Measurements from ENCODE around the gene CCDC47. TPM values are rescaled to one million over a fixed set of nuclear protein-coding genes. Genes with fewer than 3 reads are reported as not detected.
"Not testable (repeated sequence)": the region's sequence is repeated elsewhere in the genome, so short reads cannot be mapped to it uniquely, and the experiment has no call there.

Gene CCDC47
- total RNA-seq, 2 experiments from 2014 or later: 31.0 to 31.3 TPM

DNA sequence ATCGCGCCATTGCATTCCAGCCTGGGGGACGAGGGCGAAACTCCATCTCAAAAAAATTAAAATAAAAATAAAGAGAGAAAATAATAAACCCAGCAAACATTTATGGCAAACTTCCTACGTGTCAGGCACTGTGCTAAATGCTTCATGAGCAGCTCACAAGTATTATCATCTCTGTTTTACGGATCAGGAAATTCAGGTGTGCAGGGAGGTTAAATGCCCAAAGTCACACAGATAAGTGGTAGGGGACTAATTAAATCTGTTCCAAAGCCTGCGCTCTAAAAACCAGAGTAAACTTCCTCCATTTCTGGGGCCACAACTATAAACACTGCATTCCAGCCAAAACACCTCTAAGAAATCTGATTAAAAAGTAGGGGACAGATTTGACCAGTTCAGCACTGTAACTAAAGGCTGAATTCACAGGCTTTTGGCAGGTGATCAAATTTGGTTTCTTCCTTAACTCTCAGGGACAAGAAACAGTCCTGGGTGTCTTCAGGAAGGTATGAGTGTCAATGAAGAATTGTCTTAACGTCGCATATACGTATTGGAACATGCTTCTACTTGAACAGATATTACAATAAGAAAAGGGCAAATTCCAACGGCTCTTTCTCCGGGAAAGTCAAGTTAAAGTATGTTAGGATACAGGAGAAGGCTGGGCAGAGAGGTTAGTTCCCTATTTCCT lies 32.8 kb downstream of the CCDC47 start:
- TF ChIP-seq, protein P1, sequence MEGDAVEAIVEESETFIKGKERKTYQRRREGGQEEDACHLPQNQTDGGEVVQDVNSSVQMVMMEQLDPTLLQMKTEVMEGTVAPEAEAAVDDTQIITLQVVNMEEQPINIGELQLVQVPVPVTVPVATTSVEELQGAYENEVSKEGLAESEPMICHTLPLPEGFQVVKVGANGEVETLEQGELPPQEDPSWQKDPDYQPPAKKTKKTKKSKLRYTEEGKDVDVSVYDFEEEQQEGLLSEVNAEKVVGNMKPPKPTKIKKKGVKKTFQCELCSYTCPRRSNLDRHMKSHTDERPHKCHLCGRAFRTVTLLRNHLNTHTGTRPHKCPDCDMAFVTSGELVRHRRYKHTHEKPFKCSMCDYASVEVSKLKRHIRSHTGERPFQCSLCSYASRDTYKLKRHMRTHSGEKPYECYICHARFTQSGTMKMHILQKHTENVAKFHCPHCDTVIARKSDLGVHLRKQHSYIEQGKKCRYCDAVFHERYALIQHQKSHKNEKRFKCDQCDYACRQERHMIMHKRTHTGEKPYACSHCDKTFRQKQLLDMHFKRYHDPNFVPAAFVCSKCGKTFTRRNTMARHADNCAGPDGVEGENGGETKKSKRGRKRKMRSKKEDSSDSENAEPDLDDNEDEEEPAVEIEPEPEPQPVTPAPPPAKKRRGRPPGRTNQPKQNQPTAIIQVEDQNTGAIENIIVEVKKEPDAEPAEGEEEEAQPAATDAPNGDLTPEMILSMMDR (IDR thresholded peaks at IDR 0.05): no peak
- no peaks in the 10 kb centered on the region for H3K27me3 ChIP-seq (ENCODE audit: control insufficient read depth in 1 of 2, insufficient read depth in 2 of 2, low read length in 2 of 2)
- H3K27ac ChIP-seq (ENCODE audit: low read depth in 1 of 2, low read length in 2 of 2): peak overlapping the region; percentile 94
- Mint-ChIP-seq H3K9me3 (no peaks in the 10 kb centered on the region), H3K4me3 (peak overlapping the region; percentile 93), H3K36me3 (ENCODE audit: low read depth) (peaks cover 15% of the 10 kb centered on the region), H3K27ac (peak overlapping the region; percentile 91), H3K4me1 (ENCODE audit: low read depth) (peaks cover 24% of the 10 kb centered on the region), H3K27me3 (no peaks in the 10 kb centered on the region)
- H3K4me1 ChIP-seq (ENCODE audit: insufficient read depth, low read length): peaks cover 33% of the 10 kb centered on the region
- POLR2A ChIA-PET: interaction anchor here (0.6 to 6.8 kb wide), 9 partner anchors 8 to 390 kb away, joined by 3 to 212 read pairs (median 4); partner anchors contain the start of genes CCDC47, DDX42 and LIMD2
- peaks cover 2% of the 10 kb centered on the region for H3K36me3 ChIP-seq (ENCODE audit: insufficient read depth, low read length)
- H3K4me3 ChIP-seq (ENCODE audit: low read length): peak overlapping the region; percentile 95
- CTCF ChIA-PET: interaction anchor here (1.1 to 1.6 kb wide), 2 partner anchors 30 to 42 kb away, joined by 3 to 4 read pairs; no protein-coding TSS in a partner anchor
- ATAC-seq (ENCODE audit: poor library complexity): no peak
- no peaks in the 10 kb centered on the region for H3K9me3 ChIP-seq (ENCODE audit: control insufficient read depth in 1 of 2, insufficient read depth in 1 of 2, low read length in 2 of 2)
- DNase-seq: peak in 1 of 14 experiments; percentile 38
- intact Hi-C loops (cut with DNase I, micrococcal nuclease): loop anchor here (1.0 to 10.0 kb wide), 5 partner anchors 32 to 524 kb away; partner anchors contain the start of genes CCDC47 (in 1 of the 2), MAP3K3 (in 1 of the 2), SMARCD2 (in 1 of the 2) and TEX2 (in 1 of the 2)

DNA sequence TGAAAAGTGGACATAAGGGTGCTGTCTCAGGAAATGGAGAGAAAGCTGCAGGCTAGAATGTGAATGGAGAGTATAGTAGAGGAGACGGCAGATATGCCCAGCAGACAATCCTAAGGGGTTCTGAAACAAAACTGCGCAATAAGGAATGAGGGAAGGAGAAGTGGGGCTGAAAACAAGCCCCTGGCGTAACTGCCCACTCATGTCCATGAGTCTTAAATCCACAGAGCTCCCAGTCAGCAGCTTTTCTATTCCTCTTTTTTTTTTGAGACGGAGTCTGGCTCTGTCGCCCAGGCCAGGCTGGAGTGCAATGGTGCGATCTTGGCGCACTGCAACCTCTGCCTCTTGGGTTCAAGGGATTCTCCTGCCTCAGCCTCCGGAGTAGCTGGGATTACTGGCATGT lies 37.7 kb downstream of the CCDC47 start:
- H3K4me3 ChIP-seq (ENCODE audit: low read length): no peak overlapping the region
- no peak for DNase-seq
- Mint-ChIP-seq H3K27ac (no peak overlapping the region), H3K36me3 (ENCODE audit: low read depth) (peaks cover 5% of the 10 kb centered on the region), H3K9me3 (no peaks in the 10 kb centered on the region), H3K4me1 (ENCODE audit: low read depth) (peaks cover 28% of the 10 kb centered on the region), H3K27me3 (no peaks in the 10 kb centered on the region), H3K4me3 (no peak overlapping the region)
- CTCF ChIA-PET: interaction anchor here (3.2 kb wide), 1 partner anchor 25 kb away, joined by 12 read pairs; no protein-coding TSS in a partner anchor
- no peaks in the 10 kb centered on the region for H3K27me3 ChIP-seq (ENCODE audit: control insufficient read depth in 1 of 2, insufficient read depth in 2 of 2, low read length in 2 of 2)
- H3K9me3 ChIP-seq (ENCODE audit: control insufficient read depth in 1 of 2, insufficient read depth in 1 of 2, low read length in 2 of 2): no peaks in the 10 kb centered on the region
- no peak for ATAC-seq (ENCODE audit: poor library complexity)
- TF ChIP-seq, protein P1 (IDR thresholded peaks at IDR 0.05): no peak
- H3K27ac ChIP-seq (ENCODE audit: low read depth in 1 of 2, low read length in 2 of 2): no peak overlapping the region
- intact Hi-C loops (cut with DNase I, micrococcal nuclease): no loop called here
- H3K36me3 ChIP-seq (ENCODE audit: insufficient read depth, low read length): no peaks in the 10 kb centered on the region
- H3K4me1 ChIP-seq (ENCODE audit: insufficient read depth, low read length): peaks cover 10% of the 10 kb centered on the region
- POLR2A ChIA-PET: interaction anchor here (1.3 to 2.5 kb wide), 3 partner anchors 35 to 71 kb away, joined by 3 to 11 read pairs (median 6); partner anchors contain the start of gene LIMD2

DNA sequence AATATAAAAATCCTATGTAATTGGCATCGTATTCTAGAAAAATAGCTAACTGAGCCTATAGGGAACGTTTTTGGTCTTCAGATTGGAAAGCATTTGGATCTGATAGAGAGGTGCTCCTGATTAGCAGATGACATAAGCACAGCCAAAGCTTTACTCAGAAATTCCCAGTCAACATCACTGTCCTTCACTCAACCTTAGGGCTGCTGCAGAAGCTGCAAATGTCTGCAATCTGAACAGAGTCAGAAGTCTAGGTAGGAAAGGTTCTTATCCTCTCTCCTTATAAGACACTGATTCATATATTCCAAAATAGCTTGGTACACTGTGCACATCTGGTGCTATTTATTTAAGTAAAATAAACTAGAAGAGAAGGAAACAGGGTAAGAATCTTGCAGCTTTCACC lies 51.0 kb downstream of the CCDC47 start:
- TF ChIP-seq, protein P1 (IDR thresholded peaks at IDR 0.05): no peak

DNA sequence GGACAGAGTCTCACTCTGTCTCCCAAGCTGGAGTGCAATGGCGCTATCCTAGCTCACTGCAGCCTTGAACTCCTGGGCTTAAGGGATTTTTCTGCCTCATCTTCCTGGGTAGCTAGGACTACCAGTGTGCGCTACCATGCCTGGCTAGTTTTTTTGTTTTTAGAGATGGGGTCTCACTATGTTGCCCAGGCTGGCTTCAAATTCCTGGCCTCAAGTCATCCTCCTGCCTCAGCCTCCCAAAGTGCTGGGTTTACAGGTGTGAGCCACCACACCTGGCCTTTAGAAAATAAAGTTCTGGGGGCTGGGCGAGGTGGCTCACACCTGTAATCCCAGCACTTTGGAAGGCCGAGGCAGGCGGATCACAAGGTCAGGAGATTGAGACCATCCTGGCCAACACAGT lies 53.2 kb downstream of the CCDC47 start:
- H3K9me3 Mint-ChIP-seq; H3K4me1 Mint-ChIP-seq (ENCODE audit: low read depth); H3K27ac ChIP-seq (ENCODE audit: low read depth in 1 of 2, low read length in 2 of 2); H3K9me3 ChIP-seq (ENCODE audit: control insufficient read depth in 1 of 2, insufficient read depth in 1 of 2, low read length in 2 of 2); intact Hi-C loops (cut with DNase I, micrococcal nuclease); H3K4me1 ChIP-seq (ENCODE audit: insufficient read depth, low read length); DNase-seq; H3K27ac Mint-ChIP-seq; H3K27me3 ChIP-seq (ENCODE audit: control insufficient read depth in 1 of 2, insufficient read depth in 2 of 2, low read length in 2 of 2); CTCF ChIA-PET; H3K4me3 ChIP-seq (ENCODE audit: low read length); ATAC-seq (ENCODE audit: poor library complexity); H3K27me3 Mint-ChIP-seq; H3K4me3 Mint-ChIP-seq: not testable (repeated sequence)
- POLR2A ChIA-PET: interaction anchor here (1.0 to 1.2 kb wide), 3 partner anchors 10 to 77 kb away, joined by 3 to 5 read pairs (median 3); partner anchors contain the start of gene DDX42
- H3K36me3 Mint-ChIP-seq (ENCODE audit: low read depth): peaks cover 20% of the 10 kb centered on the region
- peaks cover 26% of the 10 kb centered on the region for H3K36me3 ChIP-seq (ENCODE audit: insufficient read depth, low read length)

More for the DNA sequence above, 51.0 kb downstream of the CCDC47 start:
- H3K4me1 Mint-ChIP-seq (ENCODE audit: low read depth): no peaks in the 10 kb centered on the region
- H3K27me3 Mint-ChIP-seq: no peaks in the 10 kb centered on the region
- intact Hi-C loops (cut with DNase I, micrococcal nuclease): no loop called here
- H3K36me3 Mint-ChIP-seq (ENCODE audit: low read depth): peaks cover 30% of the 10 kb centered on the region
- H3K9me3 ChIP-seq (ENCODE audit: control insufficient read depth in 1 of 2, insufficient read depth in 1 of 2, low read length in 2 of 2): no peaks in the 10 kb centered on the region
- no peaks in the 10 kb centered on the region for H3K9me3 Mint-ChIP-seq
- CTCF ChIA-PET: interaction anchor here (2.6 kb wide), 1 partner anchor 12 kb away, joined by 9 read pairs; no protein-coding TSS in a partner anchor
- H3K4me3 ChIP-seq (ENCODE audit: low read length): no peak overlapping the region
- H3K27ac Mint-ChIP-seq: no peak overlapping the region
- no peak for DNase-seq
- peaks cover 29% of the 10 kb centered on the region for H3K36me3 ChIP-seq (ENCODE audit: insufficient read depth, low read length)
- H3K27me3 ChIP-seq (ENCODE audit: control insufficient read depth in 1 of 2, insufficient read depth in 2 of 2, low read length in 2 of 2): no peaks in the 10 kb centered on the region
- POLR2A ChIA-PET: interaction anchor here (1.1 to 1.8 kb wide), 3 partner anchors 12 to 25 kb away, joined by 3 to 7 read pairs (median 7); partner anchors contain the start of gene LIMD2
- no peaks in the 10 kb centered on the region for H3K4me1 ChIP-seq (ENCODE audit: insufficient read depth, low read length)
- H3K4me3 Mint-ChIP-seq: no peak overlapping the region
- H3K27ac ChIP-seq (ENCODE audit: low read depth in 1 of 2, low read length in 2 of 2): no peak overlapping the region
- no peak for ATAC-seq (ENCODE audit: poor library complexity)

Data from CD4-positive, alpha-beta T cell (primary cell).